ENCODE data around the gene LRRC9. TPM values are rescaled to one million over a fixed set of nuclear protein-coding genes. Genes with fewer than 3 reads are reported as not detected.

LRRC9 gene
- polyA plus RNA-seq, 3 donors = not detected

- no peak overlapping the region for H3K9ac ChIP-seq (ENCODE audit: insufficient read depth, low read length, poor library complexity, severe bottlenecking)
- no peak overlapping the region for H3K4me2 ChIP-seq (replicated peaks; ENCODE audit: extremely low read depth, low read length, poor library complexity, severe bottlenecking)
- H3K4me1 ChIP-seq (ENCODE audit: control insufficient read depth in 1 of 2, insufficient read depth in 2 of 2, low read length in 2 of 2) = no peaks in the 10 kb centered on the region
- H3K9me3 Mint-ChIP-seq = peaks cover 0 to 6% (median 2%) of the 10 kb centered on the region in 7 donors
- peaks cover 0 to 2% (median 0%) of the 10 kb centered on the region in 3 donors for H3K27me3 Mint-ChIP-seq (ENCODE audit: low read depth in 3 of 3)
- peak overlapping the region; percentile 16 for H2AFZ ChIP-seq (ENCODE audit: insufficient read depth, low read depth, low read length, poor library complexity, severe bottlenecking)
- intact Hi-C loops (cut with micrococcal nuclease) = loop anchor here (2.0 to 5.0 kb wide), 2 partner anchors 265 to 266 kb away; no protein-coding TSS in a partner anchor
- no peaks in the 10 kb centered on the region for H3K79me2 ChIP-seq (ENCODE audit: insufficient read depth, low read length)
- H3K27ac Mint-ChIP-seq = no peak overlapping the region
- H3K36me3 Mint-ChIP-seq = no peaks in the 10 kb centered on the region
- H3K36me3 ChIP-seq (replicated peaks in 1 of 2; ENCODE audit: control insufficient read depth in 1 of 2, insufficient read depth in 2 of 2, low read length in 2 of 2) = no peaks in the 10 kb centered on the region
- no peaks in the 10 kb centered on the region for H3K9me3 ChIP-seq (replicated peaks in 1 of 2; ENCODE audit: control insufficient read depth in 1 of 2, insufficient read depth in 1 of 2, low read length in 2 of 2)
- peaks cover 9% of the 10 kb centered on the region for H3K4me1 Mint-ChIP-seq
- H4K20me1 ChIP-seq (ENCODE audit: insufficient read depth, low read length) = no peaks in the 10 kb centered on the region
- H3K27ac ChIP-seq (ENCODE audit: low read depth in 1 of 2, low read length in 2 of 2) = no peak overlapping the region
- DNase-seq = peak; percentile 40 to 54 (median 52)
- 54% methylated on average over 2 of the region's 8 CpGs for WGBS (ENCODE audit: insufficient coverage)
- no peaks in the 10 kb centered on the region for H3K27me3 ChIP-seq (ENCODE audit: control insufficient read depth in 2 of 2, insufficient read depth in 2 of 2, low read length in 2 of 2)
- no peak overlapping the region for H3K4me3 ChIP-seq (replicated peaks in 1 of 3; ENCODE audit: low read depth in 2 of 3, low read length in 3 of 3)
- peak; percentile 70 for TF ChIP-seq CTCF (IDR thresholded peaks at IDR 0.05)
- no peak overlapping the region for H3K4me3 Mint-ChIP-seq
These were observed 22.1 kb upstream of the LRRC9 start for GRCh38 chr14:59897757-59898383.

- H3K4me3 Mint-ChIP-seq = no peak overlapping the region
- no peak for TF ChIP-seq CTCF (IDR thresholded peaks at IDR 0.05)
- no peak overlapping the region for H3K27ac ChIP-seq (ENCODE audit: low read depth in 1 of 2, low read length in 2 of 2)
- peaks cover 9% of the 10 kb centered on the region for H3K4me1 Mint-ChIP-seq
- H3K36me3 Mint-ChIP-seq = no peaks in the 10 kb centered on the region
- H3K4me2 ChIP-seq (replicated peaks; ENCODE audit: extremely low read depth, low read length, poor library complexity, severe bottlenecking) = no peak overlapping the region
- no peak for DNase-seq
- no peaks in the 10 kb centered on the region for H3K9me3 ChIP-seq (replicated peaks in 1 of 2; ENCODE audit: control insufficient read depth in 1 of 2, insufficient read depth in 1 of 2, low read length in 2 of 2)
- H3K27ac Mint-ChIP-seq = no peak overlapping the region
- peaks cover 0 to 6% (median 2%) of the 10 kb centered on the region in 7 donors for H3K9me3 Mint-ChIP-seq
- H4K20me1 ChIP-seq (ENCODE audit: insufficient read depth, low read length) = no peaks in the 10 kb centered on the region
- intact Hi-C loops (cut with micrococcal nuclease) = no loop called here
- no peak overlapping the region for H3K9ac ChIP-seq (ENCODE audit: insufficient read depth, low read length, poor library complexity, severe bottlenecking)
- no peak overlapping the region for H3K4me3 ChIP-seq (replicated peaks in 1 of 3; ENCODE audit: low read depth in 2 of 3, low read length in 3 of 3)
- H3K27me3 ChIP-seq (ENCODE audit: control insufficient read depth in 2 of 2, insufficient read depth in 2 of 2, low read length in 2 of 2) = no peaks in the 10 kb centered on the region
- no peaks in the 10 kb centered on the region for H3K36me3 ChIP-seq (replicated peaks in 1 of 2; ENCODE audit: control insufficient read depth in 1 of 2, insufficient read depth in 2 of 2, low read length in 2 of 2)
- no peak overlapping the region for H2AFZ ChIP-seq (ENCODE audit: insufficient read depth, low read depth, low read length, poor library complexity, severe bottlenecking)
- H3K79me2 ChIP-seq (ENCODE audit: insufficient read depth, low read length) = no peaks in the 10 kb centered on the region
- H3K4me1 ChIP-seq (ENCODE audit: control insufficient read depth in 1 of 2, insufficient read depth in 2 of 2, low read length in 2 of 2) = no peaks in the 10 kb centered on the region
- peaks cover 0 to 2% (median 0%) of the 10 kb centered on the region in 3 donors for H3K27me3 Mint-ChIP-seq (ENCODE audit: low read depth in 3 of 3)
- WGBS (ENCODE audit: insufficient coverage) = 79% methylated on average over 2 of the region's 3 CpGs
These were observed 19.4 kb upstream of the LRRC9 start for GRCh38 chr14:59900556-59900955.

Data from CD14-positive monocyte (primary cell).